VCaP (cell line): ENCODE results near the gene ACSL4.
"Not testable (repeated sequence)": the region's sequence is repeated elsewhere in the genome, so short reads cannot be mapped to it uniquely, and the experiment has no call there.

Experiments used
- H3K27ac ChIP-seq: fragments of 450-650 bp; 2 replicates; pipeline ENCODE4 v1.5.1; 2017
- TF ChIP-seq, protein P1 (sequence below): fragments of 450-650 bp; conservative IDR thresholded peaks from 2 replicates; pipeline ENCODE4 v1.5.1; 2017; ENCODE audit warnings: mild to moderate bottlenecking, moderate library complexity

The ACSL4 gene

DNA sequence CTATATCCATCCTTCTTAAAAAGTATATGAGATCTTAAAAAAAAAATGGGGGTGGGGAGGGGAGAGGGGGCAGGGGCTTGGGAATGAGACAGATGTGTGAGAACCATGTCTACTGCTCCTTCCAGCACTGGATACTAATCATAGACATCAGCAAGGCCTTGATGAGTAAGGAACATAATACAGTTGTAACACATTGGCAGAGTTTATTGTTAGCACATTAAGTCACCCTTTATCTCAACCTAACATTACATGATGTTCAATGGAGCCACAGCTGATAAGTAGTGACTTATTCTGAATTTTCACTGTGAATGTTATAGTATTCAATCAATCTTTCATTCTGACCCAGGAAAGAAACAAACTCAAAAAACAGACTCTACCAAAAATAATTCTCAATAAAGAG, 60.8 kb downstream of the ACSL4 start:
- H3K27ac ChIP-seq: no peak overlapping the region
- TF ChIP-seq, protein P1, sequence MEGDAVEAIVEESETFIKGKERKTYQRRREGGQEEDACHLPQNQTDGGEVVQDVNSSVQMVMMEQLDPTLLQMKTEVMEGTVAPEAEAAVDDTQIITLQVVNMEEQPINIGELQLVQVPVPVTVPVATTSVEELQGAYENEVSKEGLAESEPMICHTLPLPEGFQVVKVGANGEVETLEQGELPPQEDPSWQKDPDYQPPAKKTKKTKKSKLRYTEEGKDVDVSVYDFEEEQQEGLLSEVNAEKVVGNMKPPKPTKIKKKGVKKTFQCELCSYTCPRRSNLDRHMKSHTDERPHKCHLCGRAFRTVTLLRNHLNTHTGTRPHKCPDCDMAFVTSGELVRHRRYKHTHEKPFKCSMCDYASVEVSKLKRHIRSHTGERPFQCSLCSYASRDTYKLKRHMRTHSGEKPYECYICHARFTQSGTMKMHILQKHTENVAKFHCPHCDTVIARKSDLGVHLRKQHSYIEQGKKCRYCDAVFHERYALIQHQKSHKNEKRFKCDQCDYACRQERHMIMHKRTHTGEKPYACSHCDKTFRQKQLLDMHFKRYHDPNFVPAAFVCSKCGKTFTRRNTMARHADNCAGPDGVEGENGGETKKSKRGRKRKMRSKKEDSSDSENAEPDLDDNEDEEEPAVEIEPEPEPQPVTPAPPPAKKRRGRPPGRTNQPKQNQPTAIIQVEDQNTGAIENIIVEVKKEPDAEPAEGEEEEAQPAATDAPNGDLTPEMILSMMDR: no peak

DNA sequence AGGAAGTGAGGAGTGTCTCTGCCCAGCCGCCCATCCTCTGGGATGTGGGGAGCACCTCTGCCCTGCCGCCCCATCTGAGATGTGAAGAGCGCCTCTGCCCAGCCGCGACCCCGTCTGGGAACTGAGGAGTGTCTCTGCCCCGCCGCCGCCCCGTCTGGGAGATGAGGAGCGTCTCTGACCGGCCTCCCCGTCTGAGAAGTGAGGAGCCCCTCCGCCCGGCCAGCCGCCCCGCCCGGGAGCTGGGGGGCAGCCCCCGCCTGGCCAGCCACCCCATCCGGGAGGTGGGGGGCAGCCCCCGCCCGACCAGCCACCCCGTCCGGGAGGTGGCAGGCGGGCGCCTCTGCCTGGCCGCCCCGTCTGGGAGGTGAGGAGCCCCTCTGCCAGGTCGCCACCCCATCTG, 61.9 kb downstream of the ACSL4 start:
- not testable (repeated sequence) for H3K27ac ChIP-seq

GRCh38 chrX:109667986-109668385, 65.1 kb downstream of the ACSL4 start:
- TF ChIP-seq, protein P1: no peak
- H3K27ac ChIP-seq: no peak overlapping the region

GRCh38 chrX:109660435-109661143, 72.5 kb downstream of the ACSL4 start:
- H3K27ac ChIP-seq: no peak overlapping the region
- TF ChIP-seq, protein P1: no peak

GRCh38 chrX:109658391-109658790, 74.7 kb downstream of the ACSL4 start:
- H3K27ac ChIP-seq: no peak overlapping the region
- TF ChIP-seq, protein P1: no peak

GRCh38 chrX:109657364-109657763, 75.7 kb downstream of the ACSL4 start:
- H3K27ac ChIP-seq: not testable (repeated sequence)

GRCh38 chrX:109656774-109657173, 76.3 kb downstream of the ACSL4 start:
- H3K27ac ChIP-seq: no peak overlapping the region

GRCh38 chrX:109655502-109656201, 77.4 kb downstream of the ACSL4 start:
- TF ChIP-seq, protein P1: no peak
- H3K27ac ChIP-seq: no peak overlapping the region

More at GRCh38 chrX:109656774-109657173, 76.3 kb downstream of the ACSL4 start:
- TF ChIP-seq, protein P1: no peak
